Gastroesophageal sphincter (tissue), 4 donors: ENCODE measurements around the gene FRMD4B. TPM values are rescaled to one million over a fixed set of nuclear protein-coding genes. Genes with fewer than 3 reads are reported as not detected.

Experiments
- ATAC-seq: fragments of 150-250 bp; one replicate; pipeline ENCODE4 v1.9.1; 2016; ENCODE audit warnings: mild to moderate bottlenecking, moderate library complexity
- H3K27ac ChIP-seq, 4 donors: fragments of 200-600 bp; sonication (generic) in 3 of 4; 1 replicate in 3 of 4; 2 replicates in 1 of 4; pipeline ENCODE4 v1.5.1; 2016 to 2019
- H3K27me3 ChIP-seq: fragments of 200-600 bp; sonication (generic); one replicate; pipeline ENCODE4 v1.5.1; 2019
- H3K36me3 ChIP-seq, 2 donors: fragments of 200-600 bp; sonication (generic); one replicate each; pipeline ENCODE4 v1.5.1; 2019; ENCODE audit warnings: control low read depth in 1 of 2
- H3K4me1 ChIP-seq, 3 donors: fragments of 200-600 bp; sonication (generic); 1 replicate in 2 of 3; 2 replicates in 1 of 3; pipeline ENCODE4 v1.5.1; 2016 to 2019; ENCODE audit warnings: control low read depth in 2 of 3
- H3K4me3 ChIP-seq, 2 donors: fragments of 200-600 bp; sonication (generic); one replicate each; pipeline ENCODE4 v1.5.1; 2019; ENCODE audit warnings: mild to moderate bottlenecking in 1 of 2, moderate library complexity in 1 of 2
- H3K9me3 ChIP-seq, 3 donors: fragments of 200-600 bp; sonication (generic); one replicate each; pipeline ENCODE4 v1.5.1; 2017 to 2019; ENCODE audit warnings: control low read depth in 2 of 3
- CTCF ChIP-seq, 4 experiments: fragments of 200-600 bp in 2 of 4; fragments of 450-650 bp in 2 of 4; sonication (generic) in 1 of 4; IDR thresholded peaks; one replicate each; pipeline ENCODE4 v1.5.1; 2017 to 2019; ENCODE audit warnings: antibody characterized with exemption in 4 of 4, mild to moderate bottlenecking in 2 of 4, moderate library complexity in 2 of 4
- EP300 ChIP-seq: sonication (generic); formaldehyde crosslinking; IDR thresholded peaks from one replicate; pipeline ENCODE4 v1.6.1; 2017; ENCODE audit warnings: antibody characterized with exemption, mild to moderate bottlenecking
- POLR2A ChIP-seq, 2 donors: fragments of 450-650 bp; IDR thresholded peaks; one replicate each; pipeline ENCODE4 v1.6.1; 2017; ENCODE audit warnings: antibody characterized with exemption in 2 of 2, mild to moderate bottlenecking in 2 of 2, moderate library complexity in 1 of 2
- POLR2AphosphoS5 ChIP-seq: sonication (generic); formaldehyde crosslinking; IDR thresholded peaks from one replicate; pipeline ENCODE4 v1.6.1; 2017; ENCODE audit warnings: antibody characterized with exemption
- WGBS, 2 donors: methylation state at CpG; one replicate each; pipeline ENCODE4 v1.1.5; 2018; ENCODE audit warnings: low coverage in 1 of 2; 5-methylcytosine and 5-hydroxymethylcytosine counted together
- total RNA-seq, 4 donors: library from RNA; depleted of rRNA; stranded (reverse); fragments of >200 nt; gene quantifications; one replicate each; pipeline ENCODE4 v1.1.0, GENCODE V29; 2016

The FRMD4B gene
- total RNA-seq, 4 donors from 2014 or later, result 7.1 to 22.3 (median 19.8) TPM

GRCh38 chr3:69386556-69387385 lies 883 bp upstream of the FRMD4B start:
- H3K27me3 ChIP-seq, result peaks cover 68% of the 10 kb centered on the region
- no peak for ATAC-seq
- peak overlapping the region in 1 of 2 donors; percentile 60 for H3K4me3 ChIP-seq
- no peaks in the 10 kb centered on the region for H3K9me3 ChIP-seq
- H3K4me1 ChIP-seq, result peaks cover 0 to 19% (median 0%) of the 10 kb centered on the region in 3 donors
- no peaks in the 10 kb centered on the region for H3K36me3 ChIP-seq
- WGBS, 2 donors, result 36 to 42% methylated on average over 3 to 7 of the region's 8 CpGs
- peak overlapping the region in 1 of 4 donors; percentile 70 for H3K27ac ChIP-seq
- TF ChIP-seq CTCF (IDR thresholded peaks at IDR 0.05), result no peak
- no peak for TF ChIP-seq EP300
- no peak for TF ChIP-seq POLR2A (IDR thresholded peaks at IDR 0.05)
- TF ChIP-seq POLR2AphosphoS5, result no peak

GRCh38 chr3:69385123-69385722 lies 665 bp downstream of the FRMD4B start:
- peaks cover 0 to 19% (median 0%) of the 10 kb centered on the region in 3 donors for H3K4me1 ChIP-seq
- 8 to 37% methylated on average over 8 to 9 of the region's 11 CpGs for WGBS, 2 donors

GRCh38 chr3:69384326-69384725 lies 1.6 kb downstream of the FRMD4B start:
- Histone ChIP-seq H3K4me1 (peaks cover 0 to 19% (median 0%) of the 10 kb centered on the region in 3 donors), H3K27ac (no peak overlapping the region), H3K4me3 (peak overlapping the region in 1 of 2 donors; percentile 60), H3K27me3 (peaks cover 51% of the 10 kb centered on the region), H3K9me3 (no peaks in the 10 kb centered on the region), H3K36me3 (no peaks in the 10 kb centered on the region)
- no peak for TF ChIP-seq POLR2AphosphoS5
- no peak for TF ChIP-seq EP300
- no peak for TF ChIP-seq POLR2A (IDR thresholded peaks at IDR 0.05)
- TF ChIP-seq CTCF (IDR thresholded peaks at IDR 0.05), result no peak
- no peak for ATAC-seq
- WGBS, 2 donors, result 50 to 55% methylated on average over 1 of the region's 1 CpG

More at GRCh38 chr3:69385123-69385722, 665 bp downstream of the FRMD4B start:
- Histone ChIP-seq H3K27ac (peak overlapping the region in 2 of 4 donors; percentile 55 to 70), H3K36me3 (no peaks in the 10 kb centered on the region), H3K27me3 (peaks cover 60% of the 10 kb centered on the region), H3K4me3 (peak overlapping the region; percentile 46 to 60), H3K9me3 (no peaks in the 10 kb centered on the region)
- ATAC-seq, result no peak
- no peak for TF ChIP-seq POLR2AphosphoS5
- no peak for TF ChIP-seq EP300
- no peak for TF ChIP-seq POLR2A (IDR thresholded peaks at IDR 0.05)
- no peak for TF ChIP-seq CTCF (IDR thresholded peaks at IDR 0.05)

- H3K27me3 ChIP-seq, result peaks cover 18% of the 10 kb centered on the region
- no peak overlapping the region for H3K27ac ChIP-seq
- TF ChIP-seq POLR2AphosphoS5 (no peak), POLR2A (IDR thresholded peaks at IDR 0.05) (no peak), EP300 (no peak), CTCF (IDR thresholded peaks at IDR 0.05) (no peak)
- 70 to 73% methylated on average over 3 of the region's 3 CpGs for WGBS, 2 donors
- no peak overlapping the region for H3K4me3 ChIP-seq
- no peaks in the 10 kb centered on the region for H3K9me3 ChIP-seq
- no peaks in the 10 kb centered on the region for H3K36me3 ChIP-seq
- H3K4me1 ChIP-seq, result no peaks in the 10 kb centered on the region
- ATAC-seq, result no peak
Measured at GRCh38 chr3:69379661-69380060, 6.2 kb downstream of the FRMD4B start.
